HCT116 (cell line): ENCODE results near the gene WIPI1. TPM values are rescaled to one million over a fixed set of nuclear protein-coding genes. Genes with fewer than 3 reads are reported as not detected.

ENCODE experiments used
- ATAC-seq: fragments of 200-7000 bp; cut with Tn5 transposase; 2 replicates; pipeline ENCODE4 v1.9.1; 2020; ENCODE audit warnings: mild to moderate bottlenecking, moderate library complexity
- BruUV-seq: library from RNA; stranded (reverse); fragments of 400-500 nt; replicated peaks from 2 replicates; lab custom pipeline; 2021; lab: Mats Ljungman, UMichigan
- CTCF ChIA-PET: fragments of 300-600 bp; sonication (Branson Sonifier 250); formaldehyde crosslinking; loops from one replicate; lab custom pipeline; 2021; ENCODE audit warnings: antibody characterized with exemption; lab: Charles Lee
- POLR2A ChIA-PET: fragments of 300-600, 350-600 bp; sonication (Branson Sonifier 250); formaldehyde crosslinking; loops from one replicate; lab custom pipeline; 2021; ENCODE audit warnings: antibody characterized with exemption; lab: Charles Lee
- RAD21 ChIA-PET, 2 experiments: fragments of 300-600 bp; sonication (Branson Sonifier 250); formaldehyde crosslinking; loops; one replicate each; lab custom pipeline; 2023; ENCODE audit warnings: low total read pairs in 2 of 2; ENCODE audit not compliant: uncharacterized antibody in 2 of 2, unreplicated experiment in 2 of 2, low non-redundant PET in 1 of 2; lab: Charles Lee
- DNase-seq: peaks from one replicate; pipeline ENCODE4 v3.0.0-alpha.2; 2010; ENCODE audit warnings: low read depth, low spot score
- H2AFZ ChIP-seq: fragments of 200-600 bp; shearing (Covaris generic), sonication (generic); 2 replicates; pipeline ENCODE4 v1.6.1; 2017; ENCODE audit warnings: low read depth, mixed run types, mixed read lengths, antibody characterized with exemption, low read length; ENCODE audit not compliant: poor library complexity, severe bottlenecking
- H3K27ac ChIP-seq: 2 replicates; pipeline ENCODE4 v1.5.1; 2012; ENCODE audit warnings: low read depth, low read length
- H3K27me3 ChIP-seq: fragments of 200-600 bp; sonication (generic); 2 replicates; pipeline ENCODE4 v1.6.1; 2016; ENCODE audit warnings: mixed run types, low read length, mixed read lengths; ENCODE audit not compliant: insufficient read depth
- H3K36me3 ChIP-seq, 2 experiments: fragments of 200-500 bp in 1 of 2; fragments of 200-600 bp in 1 of 2; sonication (Bioruptor generic) in 1 of 2; sonication (generic) in 1 of 2; 2 replicates each; pipeline versions ENCODE4 v1.5.1 to v1.6.1; 2014 to 2016; ENCODE audit warnings: low read length in 2 of 2, inconsistent platforms in 1 of 2, mixed read lengths in 1 of 2, mixed run types in 1 of 2; ENCODE audit not compliant: insufficient read depth in 2 of 2, control insufficient read depth in 1 of 2
- H3K4me1 ChIP-seq, 2 experiments: fragments of 200-600 bp in 1 of 2; sonication (generic) in 1 of 2; 2 replicates each; pipeline versions ENCODE4 v1.5.1 to v1.6.1; 2012 to 2017; ENCODE audit warnings: low read length in 2 of 2, inconsistent platforms in 1 of 2, mild to moderate bottlenecking in 1 of 2, mixed read lengths in 1 of 2, mixed run types in 1 of 2, moderate library complexity in 1 of 2; ENCODE audit not compliant: insufficient read depth in 2 of 2, control insufficient read depth in 1 of 2
- H3K4me2 ChIP-seq: fragments of 200-600 bp; sonication (generic); 2 replicates; pipeline ENCODE4 v1.6.1; 2017; ENCODE audit warnings: mixed run types, low read length, mixed read lengths
- H3K4me3 ChIP-seq, 2 experiments: fragments of 200-600 bp in 1 of 2; sonication (generic) in 1 of 2; replicated peaks in 1 of 2; 2 replicates each; pipeline ENCODE4 v1.5.1; 2011 to 2016; ENCODE audit warnings: low read length in 2 of 2, control low read depth in 1 of 2, low read depth in 1 of 2, mild to moderate bottlenecking in 1 of 2, mixed read lengths in 1 of 2, mixed run types in 1 of 2
- H3K79me2 ChIP-seq: fragments of 200-600 bp; sonication (generic); 2 replicates; pipeline ENCODE4 v1.6.1; 2017; ENCODE audit warnings: mild to moderate bottlenecking, mixed run types, low read length, moderate library complexity, mixed read lengths; ENCODE audit not compliant: insufficient read depth
- H3K9ac ChIP-seq: fragments of 200-600 bp; sonication (generic); 2 replicates; pipeline ENCODE4 v1.6.1; 2016; ENCODE audit warnings: low read length, mixed read lengths
- H3K9me2 ChIP-seq: fragments of 200-600 bp; sonication (generic), shearing (Covaris generic); 2 replicates; pipeline ENCODE4 v1.6.1; 2017; ENCODE audit warnings: mixed run types, mild to moderate bottlenecking, moderate library complexity; ENCODE audit not compliant: insufficient read depth
- H3K9me3 ChIP-seq, 2 experiments: fragments of 200-500 bp in 1 of 2; fragments of 200-600 bp in 1 of 2; sonication (Bioruptor generic) in 1 of 2; sonication (generic) in 1 of 2; 2 replicates each; pipeline ENCODE4 v1.6.1; 2014 to 2017; ENCODE audit warnings: low read length in 2 of 2, mixed read lengths in 2 of 2, inconsistent platforms in 1 of 2, low read depth in 1 of 2, mild to moderate bottlenecking in 1 of 2, mixed run types in 1 of 2, moderate library complexity in 1 of 2; ENCODE audit not compliant: control insufficient read depth in 1 of 2, insufficient read depth in 1 of 2
- H4K20me1 ChIP-seq: fragments of 200-600 bp; sonication (generic), shearing (Covaris generic); 2 replicates; pipeline ENCODE4 v1.6.1; 2017; ENCODE audit warnings: mixed run types, mild to moderate bottlenecking, moderate library complexity; ENCODE audit not compliant: insufficient read depth
- CBX3 ChIP-seq: IDR thresholded peaks from 2 replicates; pipeline ENCODE4 v1.6.1; 2012; ENCODE audit warnings: low read depth
- EGR1 ChIP-seq: IDR thresholded peaks from 2 replicates; pipeline ENCODE4 v1.6.1; 2012; ENCODE audit warnings: low read depth
- ELF1 ChIP-seq: IDR thresholded peaks from 2 replicates; pipeline ENCODE4 v1.6.1; 2012; ENCODE audit warnings: low read depth, borderline replicate concordance
- JUND ChIP-seq: IDR thresholded peaks from 2 replicates; pipeline ENCODE4 v1.6.1; 2012
- POLR2A ChIP-seq: IDR thresholded peaks from 2 replicates; pipeline ENCODE4 v1.7.0; 2011; ENCODE audit warnings: borderline replicate concordance; ENCODE audit not compliant: insufficient read depth, insufficient read length; ENCODE audit errors: extremely low read depth
- POLR2AphosphoS5 ChIP-seq: IDR thresholded peaks from 2 replicates; pipeline ENCODE4 v1.6.1; 2011; ENCODE audit warnings: mild to moderate bottlenecking, low read depth, low read length, moderate library complexity
- SRF ChIP-seq: IDR thresholded peaks from 2 replicates; pipeline ENCODE4 v1.6.1; 2012; ENCODE audit warnings: low read depth
- TCF7L2 ChIP-seq: IDR thresholded peaks from 2 replicates; pipeline ENCODE4 v1.7.0; 2011; ENCODE audit warnings: borderline replicate concordance, inconsistent platforms; ENCODE audit not compliant: insufficient read depth, insufficient read length; ENCODE audit errors: extremely low read depth
- intact Hi-C: fragments of 100-400 bp; cut with micrococcal nuclease; formaldehyde crosslinking; loops from 2 replicates; pipeline ENCODE4 v1.10.0; 2022
- total RNA-seq: library from RNA; stranded (reverse); gene quantifications from one replicate; pipeline ENCODE4 v1.2.1, GENCODE V29; 2021; ENCODE audit not compliant: unreplicated experiment
- TF ChIP-seq, protein P1 (sequence below), 3 experiments: fragments of 200-600 bp in 1 of 3; sonication (generic) in 1 of 3; IDR thresholded peaks in 2 of 3; conservative IDR thresholded peaks in 1 of 3; 2 replicates each; pipeline ENCODE4 v1.5.1; 2012 to 2017; ENCODE audit warnings: low read depth in 2 of 3, low read length in 2 of 3, antibody characterized with exemption in 1 of 3, borderline replicate concordance in 1 of 3, control low read depth in 1 of 3, mild to moderate bottlenecking in 1 of 3, mixed read lengths in 1 of 3, mixed run types in 1 of 3, moderate library complexity in 1 of 3; ENCODE audit not compliant: insufficient read depth in 1 of 3

The WIPI1 gene
- total RNA-seq, 1 experiment from 2014 or later, result 21.5 TPM

DNA sequence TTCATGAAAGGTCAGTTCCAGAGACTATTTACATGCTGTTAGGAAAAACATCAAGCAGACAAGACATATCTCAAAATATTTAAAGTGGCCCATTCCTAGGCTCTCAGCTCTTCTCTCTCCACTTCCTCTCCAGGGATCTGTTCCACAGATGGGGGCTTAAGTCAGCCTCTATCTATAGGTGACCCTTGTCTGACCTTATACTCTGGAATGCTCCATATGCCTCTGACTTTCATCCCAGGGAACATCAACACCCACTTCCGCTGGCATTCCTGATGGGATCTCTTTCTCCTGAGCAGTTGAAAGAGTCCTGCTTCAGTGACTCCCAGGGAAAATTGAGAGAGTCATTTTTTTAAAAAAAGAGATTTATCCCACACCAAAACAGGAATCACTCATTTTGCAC is 11.5 kb upstream of the WIPI1 start:
- TF ChIP-seq ELF1 (no peak), EGR1 (no peak), SRF (no peak), JUND (no peak), POLR2AphosphoS5 (no peak), TCF7L2 (no peak), CBX3 (no peak), POLR2A (no peak)
- TF ChIP-seq, protein P1, sequence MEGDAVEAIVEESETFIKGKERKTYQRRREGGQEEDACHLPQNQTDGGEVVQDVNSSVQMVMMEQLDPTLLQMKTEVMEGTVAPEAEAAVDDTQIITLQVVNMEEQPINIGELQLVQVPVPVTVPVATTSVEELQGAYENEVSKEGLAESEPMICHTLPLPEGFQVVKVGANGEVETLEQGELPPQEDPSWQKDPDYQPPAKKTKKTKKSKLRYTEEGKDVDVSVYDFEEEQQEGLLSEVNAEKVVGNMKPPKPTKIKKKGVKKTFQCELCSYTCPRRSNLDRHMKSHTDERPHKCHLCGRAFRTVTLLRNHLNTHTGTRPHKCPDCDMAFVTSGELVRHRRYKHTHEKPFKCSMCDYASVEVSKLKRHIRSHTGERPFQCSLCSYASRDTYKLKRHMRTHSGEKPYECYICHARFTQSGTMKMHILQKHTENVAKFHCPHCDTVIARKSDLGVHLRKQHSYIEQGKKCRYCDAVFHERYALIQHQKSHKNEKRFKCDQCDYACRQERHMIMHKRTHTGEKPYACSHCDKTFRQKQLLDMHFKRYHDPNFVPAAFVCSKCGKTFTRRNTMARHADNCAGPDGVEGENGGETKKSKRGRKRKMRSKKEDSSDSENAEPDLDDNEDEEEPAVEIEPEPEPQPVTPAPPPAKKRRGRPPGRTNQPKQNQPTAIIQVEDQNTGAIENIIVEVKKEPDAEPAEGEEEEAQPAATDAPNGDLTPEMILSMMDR (IDR thresholded peaks at IDR 0.05 in 2 of 3, conservative IDR thresholded peaks at IDR 0.05 in 1 of 3; ENCODE audit: borderline replicate concordance in 1 of 3, insufficient read depth in 1 of 3, low read depth in 2 of 3, low read length in 2 of 3), result no peak
- Histone ChIP-seq H2AFZ (no peak overlapping the region), H3K4me2 (no peak overlapping the region), H3K27me3 (no peaks in the 10 kb centered on the region), H3K36me3 (no peaks in the 10 kb centered on the region), H3K4me1 (peaks cover 3 to 8% of the 10 kb centered on the region in 2 experiments; a peak in 3 of 4 replicates), H3K4me3 (no peak overlapping the region), H3K27ac (no peak overlapping the region), H3K79me2 (no peaks in the 10 kb centered on the region), H3K9me2 (no peaks in the 10 kb centered on the region), H4K20me1 (no peaks in the 10 kb centered on the region), H3K9me3 (no peaks in the 10 kb centered on the region), H3K9ac (no peak overlapping the region)
- no peak for DNase-seq
- intact Hi-C loops, result loop anchor here (5.0 to 10.0 kb wide), 3 partner anchors 144 to 779 kb away; no protein-coding TSS in a partner anchor
- RAD21 ChIA-PET, result no interaction called here
- POLR2A ChIA-PET, result interaction anchor here (1.3 kb wide), 1 partner anchor 9 kb away, joined by 3 read pairs; no protein-coding TSS in a partner anchor
- BruUV-seq, result no TSS peak
- CTCF ChIA-PET, result interaction anchor here (1.3 kb wide), 1 partner anchor 268 kb away, joined by 3 read pairs; no protein-coding TSS in a partner anchor
- no peak for ATAC-seq
